Measurements from ENCODE around the gene RAVER2.
"Not testable (repeated sequence)": the region's sequence is repeated elsewhere in the genome, so short reads cannot be mapped to it uniquely, and the experiment has no call there.

The RAVER2 gene

DNA sequence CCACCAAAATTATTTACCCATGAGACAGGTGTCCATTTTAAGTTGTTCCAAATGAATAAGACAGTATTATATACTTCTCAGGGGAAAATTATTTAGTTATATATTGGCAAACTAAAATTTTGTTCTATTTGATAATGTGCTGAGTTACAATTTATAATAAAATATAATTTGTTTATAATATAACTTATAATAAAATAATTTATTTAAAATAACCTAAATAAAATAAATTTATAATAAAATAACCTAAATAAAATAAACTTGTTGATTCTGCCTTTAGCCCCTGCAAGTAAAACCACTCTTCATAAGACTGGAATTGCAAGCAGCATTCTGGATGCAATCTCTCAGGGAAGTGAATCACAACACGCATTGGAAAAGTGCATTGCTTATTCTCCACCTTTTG is 69.6 kb downstream of the RAVER2 start:
- no peak for DNase-seq

DNA sequence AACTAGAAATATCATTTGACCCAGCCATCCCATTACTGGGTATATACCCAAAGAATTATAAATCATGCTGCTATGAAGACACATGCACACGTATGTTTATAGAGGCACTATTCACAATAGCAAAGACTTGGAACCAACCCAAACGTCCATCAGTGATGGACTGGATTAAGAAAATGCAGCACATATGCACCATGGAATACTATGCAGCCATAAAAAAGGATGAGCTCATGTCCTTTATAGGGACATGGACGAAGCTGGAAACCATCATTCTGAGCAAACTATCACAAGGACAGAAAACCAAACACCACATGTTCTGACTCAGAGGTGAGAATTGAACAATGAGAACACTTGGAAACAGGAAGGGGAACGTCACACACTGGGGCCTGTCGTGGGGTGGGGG is 72.5 kb downstream of the RAVER2 start:
- DNase-seq: not testable (repeated sequence)

DNA sequence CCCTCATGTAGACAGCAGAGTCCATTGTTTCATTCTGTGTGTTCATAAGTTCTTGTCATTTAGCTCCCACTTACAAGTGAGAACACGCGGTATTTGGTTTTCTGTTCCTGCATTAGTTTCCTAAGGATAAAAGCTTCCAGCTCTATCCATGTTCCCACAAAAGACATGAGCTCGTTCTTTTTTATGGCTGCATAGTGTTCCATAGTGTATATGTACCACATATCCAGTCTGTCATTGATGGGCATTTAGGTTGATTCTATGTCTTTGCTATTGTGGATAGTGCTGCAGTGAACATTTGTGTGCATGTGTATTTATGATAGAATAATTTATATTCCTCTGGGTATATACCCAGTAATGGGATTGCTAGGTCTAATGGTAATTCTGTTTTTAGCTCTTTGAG is 75.7 kb downstream of the RAVER2 start:
- not testable (repeated sequence) for DNase-seq

DNA sequence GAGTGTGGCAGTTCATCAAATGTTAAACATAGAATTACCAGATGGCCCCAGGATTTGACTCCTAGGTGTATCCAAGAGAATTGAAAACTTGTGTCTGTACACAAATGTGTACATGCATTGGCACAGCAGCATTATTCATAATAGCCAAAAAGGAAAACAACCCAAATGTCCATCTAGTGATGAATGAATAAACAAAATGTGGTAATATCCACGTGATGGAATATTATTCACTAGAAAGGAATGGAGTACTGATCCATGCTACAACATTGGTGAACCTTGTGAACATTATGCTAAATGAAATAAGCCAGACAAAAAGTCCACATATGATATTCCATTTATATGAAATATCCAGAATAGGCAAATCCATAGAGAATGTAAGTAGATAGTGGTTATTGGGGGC is 77.7 kb downstream of the RAVER2 start:
- DNase-seq: no peak

DNA sequence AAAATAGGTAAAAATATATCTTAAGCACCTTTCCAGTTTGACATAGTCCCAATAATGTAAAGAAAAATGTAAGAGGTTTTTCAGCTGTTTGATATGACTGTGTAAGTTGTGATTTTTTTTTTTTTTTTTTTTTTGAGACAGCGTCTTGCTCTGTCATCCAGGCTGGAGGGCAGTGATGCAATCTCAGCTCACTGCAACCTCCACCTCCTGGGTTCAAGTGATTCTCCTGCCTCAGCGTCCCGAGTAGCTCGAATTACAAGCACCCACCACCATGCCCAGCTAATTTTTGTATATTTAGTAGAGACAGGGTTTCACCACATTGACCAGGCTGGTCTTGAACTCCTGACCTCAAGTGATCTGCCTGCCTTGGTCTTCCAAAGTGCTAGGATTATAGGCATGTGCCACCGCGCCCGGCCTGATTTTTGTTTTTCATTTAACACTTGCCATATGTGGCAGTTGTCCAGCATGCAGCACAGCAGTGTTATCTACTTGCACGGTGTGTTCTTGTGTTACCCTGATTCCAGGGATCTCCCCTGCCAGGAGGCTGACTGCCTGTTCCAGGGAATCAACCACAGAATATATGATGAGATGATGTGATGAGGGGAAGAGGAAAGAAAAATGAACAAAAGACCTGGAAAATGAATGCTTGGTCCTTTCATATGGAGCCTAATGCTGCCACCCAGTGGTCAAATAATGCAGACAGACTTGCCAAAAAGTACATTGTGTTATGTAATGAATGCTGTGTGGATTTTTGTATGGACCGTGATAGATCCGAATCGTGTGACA is 79.0 kb downstream of the RAVER2 start:
- DNase-seq: peak in 10 of 14 donors; percentile 9 to 86 (median 32)

DNA sequence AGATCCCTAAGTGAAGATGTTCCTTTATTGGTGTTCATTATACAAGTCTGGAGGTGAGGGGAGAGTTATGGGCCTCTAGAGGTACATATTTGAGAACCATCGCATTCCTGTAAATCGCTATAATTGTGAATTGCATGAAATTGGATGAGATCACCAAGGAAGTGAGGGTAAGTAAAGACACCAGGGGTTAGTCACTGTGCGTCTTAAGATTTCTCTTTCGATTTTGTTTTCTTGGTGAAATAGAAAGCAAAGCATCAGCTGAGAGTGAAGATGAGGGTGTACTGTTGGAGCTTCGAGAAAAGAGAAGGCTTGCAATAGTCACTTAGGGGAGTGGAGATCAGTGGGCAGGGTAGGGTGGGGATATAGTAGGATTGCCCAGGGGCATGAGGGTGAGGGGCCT is 82.1 kb downstream of the RAVER2 start:
- DNase-seq: no peak

DNA sequence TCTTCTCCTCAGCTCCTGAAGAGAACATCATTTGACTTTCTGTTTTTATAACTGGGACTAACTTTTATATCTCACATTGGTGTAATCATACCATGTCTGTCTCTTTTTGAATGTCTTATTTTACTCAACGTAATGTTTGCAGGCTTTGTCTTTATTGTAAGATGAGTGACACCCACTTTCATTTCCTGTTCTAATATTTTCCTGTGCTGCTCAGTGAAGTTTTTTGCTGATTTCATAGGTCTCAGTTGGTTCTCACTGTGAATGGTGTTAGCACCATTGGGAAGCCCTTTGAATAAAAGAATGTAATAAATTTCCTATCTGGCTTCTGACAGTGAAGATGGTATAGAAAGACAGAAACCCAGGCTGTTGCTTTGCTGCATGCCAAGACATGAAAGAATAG is 84.0 kb downstream of the RAVER2 start:
- no peak for DNase-seq

- no peak for DNase-seq
These were observed 84.6 kb downstream of the RAVER2 start for GRCh38 chr1:64829411-64830029.

GRCh38 chr1:64830030-64830651 is 85.3 kb downstream of the RAVER2 start:
- no peak for DNase-seq

- no peak for DNase-seq
These were observed 89.9 kb downstream of the RAVER2 start for GRCh38 chr1:64834734-64835133.

GRCh38 chr1:64836802-64837201 is 91.9 kb downstream of the RAVER2 start:
- no peak for DNase-seq

DNA sequence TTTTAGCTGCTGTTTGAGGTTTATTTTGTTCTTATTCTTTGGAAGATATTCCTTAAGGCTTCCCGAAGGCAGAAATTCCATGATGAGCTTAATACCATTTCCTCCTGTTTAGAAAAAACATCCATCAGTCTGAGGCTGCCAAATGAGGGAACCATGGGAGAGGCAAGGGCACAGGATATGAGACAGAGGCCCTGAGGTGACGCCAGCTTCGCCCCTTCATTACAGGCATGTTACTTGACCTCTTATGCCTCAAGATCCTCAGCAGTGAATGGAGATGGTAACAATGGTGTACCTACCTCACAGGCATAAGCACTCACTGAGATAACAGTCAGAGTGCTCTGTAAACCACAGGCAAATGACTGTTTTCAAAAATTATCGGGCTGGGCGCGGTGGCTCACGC is 93.6 kb downstream of the RAVER2 start:
- no peak for DNase-seq

DNA sequence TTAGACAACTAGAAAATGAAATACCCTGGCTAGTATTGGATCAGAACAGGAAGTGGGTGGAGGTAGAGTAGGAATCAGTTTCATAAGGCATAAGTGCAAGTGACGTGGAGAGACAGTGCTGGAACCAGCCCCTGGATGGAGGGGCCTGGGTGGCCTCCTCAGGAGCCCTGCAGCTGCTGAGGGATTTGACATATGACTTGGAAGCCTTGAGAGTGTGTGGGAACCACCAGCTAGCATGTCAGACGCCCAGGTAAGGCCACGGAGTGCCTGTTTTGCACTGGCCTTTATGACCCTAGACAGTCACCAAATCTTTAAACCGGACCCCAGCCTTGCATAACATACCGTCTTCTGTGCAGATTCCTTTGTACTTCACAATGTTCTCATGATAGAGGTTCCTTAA is 94.4 kb downstream of the RAVER2 start:
- DNase-seq: no peak

GRCh38 chr1:64839732-64840405 is 95.0 kb downstream of the RAVER2 start:
- peak in 1 of 14 donors; percentile 83 for DNase-seq

DNA sequence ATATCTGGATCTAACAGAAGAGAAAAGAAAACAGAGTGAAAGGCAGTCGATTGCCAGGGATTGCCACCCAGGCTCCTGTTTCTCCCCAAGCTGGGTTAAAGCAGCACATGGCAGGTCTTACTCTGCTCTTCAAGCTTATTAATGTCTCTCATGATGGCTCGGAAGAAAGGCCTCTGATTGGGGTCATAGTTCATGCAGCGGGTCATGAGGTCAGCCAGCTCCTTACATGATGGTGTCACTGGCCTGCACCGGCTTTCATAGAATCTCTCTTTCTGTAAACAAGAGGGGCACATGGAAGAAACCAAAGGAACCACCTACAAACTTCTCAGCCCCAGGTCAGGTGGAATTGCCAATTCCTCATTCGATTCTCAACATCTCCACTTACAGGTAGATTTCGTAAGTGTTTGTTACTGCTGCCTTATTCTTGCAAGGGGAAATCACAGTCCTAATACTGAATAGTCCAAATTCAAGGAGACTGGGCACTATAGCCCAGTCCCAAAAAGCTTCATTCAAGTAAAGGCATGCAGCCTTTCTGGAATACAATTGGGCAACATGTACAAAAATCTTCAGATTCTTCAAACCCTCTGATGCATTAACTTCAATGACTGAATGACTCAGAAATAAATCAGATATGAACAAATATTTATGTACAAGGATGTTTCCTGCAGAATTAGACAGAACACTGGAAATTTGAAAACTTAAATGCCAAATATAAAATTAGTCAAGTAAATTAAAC is 96.6 kb downstream of the RAVER2 start:
- no peak for DNase-seq

- no peak for DNase-seq
These were observed 97.3 kb downstream of the RAVER2 start for GRCh38 chr1:64842224-64842623.

DNA sequence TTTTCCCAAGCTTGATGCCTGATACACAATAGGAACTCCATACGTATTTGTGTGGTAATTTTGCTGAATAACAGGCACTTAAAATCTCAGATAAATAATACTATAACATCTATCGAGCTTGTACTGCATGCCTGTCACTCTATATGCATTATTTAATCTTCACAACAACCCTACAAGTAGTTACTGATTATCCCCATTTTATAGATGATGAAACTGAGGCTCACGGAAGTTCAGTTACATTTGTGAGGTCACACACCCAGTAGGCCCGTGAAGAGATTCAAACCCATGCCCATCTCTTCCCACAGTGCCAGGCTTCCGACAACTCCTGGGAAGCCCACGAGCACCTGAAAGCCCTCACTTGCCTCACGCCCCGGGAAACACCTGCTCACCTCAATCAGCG is 98.8 kb downstream of the RAVER2 start:
- no peak for DNase-seq

DNA sequence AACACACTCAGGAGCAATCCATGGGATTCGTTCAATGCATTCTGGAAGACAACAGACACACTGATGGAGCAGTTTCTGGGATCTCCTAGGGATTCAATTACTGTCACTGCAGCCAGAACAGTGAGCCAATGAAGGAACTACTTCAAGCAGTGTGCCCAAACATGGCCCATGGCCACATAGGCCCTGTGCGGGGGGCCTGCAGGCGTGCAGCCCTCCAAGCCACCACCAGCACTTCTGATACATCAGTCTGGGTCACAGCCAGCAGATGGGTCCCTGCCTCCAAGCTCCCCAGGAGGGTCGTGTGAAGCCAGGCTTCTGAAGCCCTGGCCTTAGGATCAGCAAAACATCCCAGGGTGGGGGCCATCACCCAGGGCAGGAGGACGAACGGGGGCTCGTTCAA is 99.3 kb downstream of the RAVER2 start:
- no peak for DNase-seq

GRCh38 chr1:64844609-64845008 is 99.7 kb downstream of the RAVER2 start:
- DNase-seq: no peak

- peak in 2 of 14 donors; percentile 4 to 24 for DNase-seq
These were observed 101.1 kb downstream of the RAVER2 start for GRCh38 chr1:64845831-64846425.

GRCh38 chr1:64846573-64847430 is 101.9 kb downstream of the RAVER2 start:
- DNase-seq: peak in 3 of 14 donors; percentile 5 to 33 (median 14)

Measured in C1 segment of cervical spinal cord (tissue), 14 donors.